Measurements from ENCODE around the gene CALN1. TPM values are rescaled to one million over a fixed set of nuclear protein-coding genes. Genes with fewer than 3 reads are reported as not detected.

CALN1 gene
- total and polyA plus RNA-seq, 11 donors, result not detected

- Histone ChIP-seq H3K9me3 (peaks cover 0 to 10% (median 5%) of the 10 kb centered on the region in 12 donors), H3K4me3 (no peak overlapping the region), H3K27me3 (no peaks in the 10 kb centered on the region), H3K36me3 (no peaks in the 10 kb centered on the region), H3K4me1 (no peaks in the 10 kb centered on the region), H3K27ac (no peak overlapping the region)
- intact Hi-C loops (cut with DNase I), result no loop called here
- DNase-seq, result no peak
- WGBS, 4 donors, result 78 to 89% (median 87%) methylated on average over 3 of the region's 3 CpGs
- no peak for TF ChIP-seq POLR2A (IDR thresholded peaks at IDR 0.05)
- no peak for TF ChIP-seq CTCF (IDR thresholded peaks at IDR 0.05)
- ATAC-seq, result no peak
Observed at GRCh38 chr7:72016574-72016973, 395.6 kb downstream of the CALN1 start.

- Histone ChIP-seq H3K4me3 (no peak overlapping the region), H3K36me3 (no peaks in the 10 kb centered on the region), H3K27ac (no peak overlapping the region), H3K27me3 (no peaks in the 10 kb centered on the region), H3K9me3 (peaks cover 0 to 10% (median 5%) of the 10 kb centered on the region in 12 donors), H3K4me1 (no peaks in the 10 kb centered on the region)
- DNase-seq, result no peak
- 88 to 91% (median 88%) methylated on average over 4 of the region's 4 CpGs for WGBS, 4 donors
- ATAC-seq, result no peak
- intact Hi-C loops (cut with DNase I), result no loop called here
- no peak for TF ChIP-seq CTCF (IDR thresholded peaks at IDR 0.05)
- no peak for TF ChIP-seq POLR2A (IDR thresholded peaks at IDR 0.05)
Observed at GRCh38 chr7:72015136-72015535, 397.0 kb downstream of the CALN1 start.

GRCh38 chr7:72007018-72007417, 405.1 kb downstream of the CALN1 start:
- H3K4me3 ChIP-seq, result no peak overlapping the region
- ATAC-seq (no peak), DNase-seq (no peak)
- 85 to 91% (median 89%) methylated on average over 10 of the region's 10 CpGs for WGBS, 4 donors
- TF ChIP-seq CTCF (IDR thresholded peaks at IDR 0.05), result no peak
- no peak for TF ChIP-seq POLR2A (IDR thresholded peaks at IDR 0.05)
- H3K4me1 ChIP-seq, result no peaks in the 10 kb centered on the region
- no peaks in the 10 kb centered on the region for H3K9me3 ChIP-seq
- intact Hi-C loops (cut with DNase I), result no loop called here
- H3K27ac ChIP-seq, result no peak overlapping the region
- no peaks in the 10 kb centered on the region for H3K36me3 ChIP-seq
- H3K27me3 ChIP-seq, result no peaks in the 10 kb centered on the region

- no peak for ATAC-seq
- Histone ChIP-seq H3K9me3 (no peaks in the 10 kb centered on the region), H3K27ac (no peak overlapping the region), H3K4me1 (no peaks in the 10 kb centered on the region), H3K4me3 (no peak overlapping the region), H3K36me3 (no peaks in the 10 kb centered on the region), H3K27me3 (no peaks in the 10 kb centered on the region)
- WGBS, 4 donors, result 89 to 90% (median 90%) methylated on average over 6 of the region's 6 CpGs
- no peak for TF ChIP-seq CTCF (IDR thresholded peaks at IDR 0.05)
- no peak for TF ChIP-seq POLR2A (IDR thresholded peaks at IDR 0.05)
- intact Hi-C loops (cut with DNase I), result no loop called here
- no peak for DNase-seq
Observed at GRCh38 chr7:72003236-72003635, 408.9 kb downstream of the CALN1 start.

Measured in heart left ventricle (tissue), 16 donors.